Type B pancreatic cell (in vitro differentiated cells): ENCODE data around the gene CCR2. TPM values are rescaled to one million over a fixed set of nuclear protein-coding genes. Genes with fewer than 3 reads are reported as not detected.

Source experiments
- DNase-seq: peaks from one replicate; pipeline ENCODE4 v3.0.0; 2021; ENCODE audit warnings: mixed read lengths; ENCODE audit not compliant: unreplicated experiment; ENCODE audit errors: extremely low spot score
- H3K27ac Mint-ChIP-seq: 2 replicates; pipeline ENCODE4 v1.8.0; 2021; ENCODE audit warnings: mild to moderate bottlenecking, mixed read lengths
- H3K27me3 Mint-ChIP-seq: 2 replicates; pipeline ENCODE4 v1.8.0; 2021; ENCODE audit warnings: mixed read lengths
- H3K36me3 Mint-ChIP-seq: 2 replicates; pipeline ENCODE4 v1.8.0; 2021; ENCODE audit warnings: mixed read lengths
- H3K4me1 Mint-ChIP-seq: one replicate; pipeline ENCODE4 v1.8.0; 2021; ENCODE audit warnings: mixed read lengths; ENCODE audit not compliant: unreplicated experiment
- H3K4me3 Mint-ChIP-seq: 2 replicates; pipeline ENCODE4 v1.8.0; 2021; ENCODE audit warnings: mild to moderate bottlenecking, mixed read lengths
- H3K9me3 Mint-ChIP-seq: 2 replicates; pipeline ENCODE4 v1.8.0; 2021; ENCODE audit warnings: mixed read lengths
- CTCF ChIP-seq: fragments of 200-600 bp; sonication (generic); conservative IDR thresholded peaks from 2 replicates; pipeline ENCODE4 v1.5.0; 2021; ENCODE audit warnings: antibody characterized with exemption, mild to moderate bottlenecking
- total RNA-seq: library from RNA; stranded (reverse); gene quantifications from 2 replicates; pipeline ENCODE4 v1.2.1, GENCODE V29; 2021; ENCODE audit warnings: low replicate concordance

The CCR2 gene
- total RNA-seq, 1 donor from 2014 or later, result not detected

DNA sequence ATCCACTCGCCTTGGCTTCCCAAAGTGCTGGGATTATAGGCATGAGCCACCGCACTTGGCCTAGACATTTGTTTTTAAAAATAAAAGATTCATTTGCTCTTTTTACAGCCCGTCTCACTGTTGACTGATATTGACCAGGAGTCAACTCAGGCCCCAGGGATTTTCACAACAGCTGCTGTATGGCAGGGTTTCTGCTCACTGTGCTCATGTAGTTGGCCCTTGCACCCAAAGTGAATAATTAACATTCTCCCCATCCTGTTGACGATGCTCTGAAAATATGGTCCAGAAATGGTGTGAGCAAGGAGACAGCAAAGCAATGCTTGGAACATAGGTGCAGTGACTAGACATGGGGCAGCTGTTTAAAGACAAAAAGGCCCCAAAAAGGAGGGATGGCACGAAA, 13.9 kb downstream of the CCR2 start:
- H3K27me3 Mint-ChIP-seq, result peaks cover 27% of the 10 kb centered on the region
- no peak for DNase-seq
- no peak overlapping the region for H3K4me3 Mint-ChIP-seq
- peaks cover 6% of the 10 kb centered on the region for H3K4me1 Mint-ChIP-seq
- no peaks in the 10 kb centered on the region for H3K36me3 Mint-ChIP-seq
- no peak for TF ChIP-seq CTCF
- H3K9me3 Mint-ChIP-seq, result no peaks in the 10 kb centered on the region
- no peak overlapping the region for H3K27ac Mint-ChIP-seq

- H3K27ac Mint-ChIP-seq, result no peak overlapping the region
- no peak for DNase-seq
- peaks cover 35% of the 10 kb centered on the region for H3K27me3 Mint-ChIP-seq
- H3K4me1 Mint-ChIP-seq, result peaks cover 6% of the 10 kb centered on the region
- no peaks in the 10 kb centered on the region for H3K36me3 Mint-ChIP-seq
- no peaks in the 10 kb centered on the region for H3K9me3 Mint-ChIP-seq
- no peak overlapping the region for H3K4me3 Mint-ChIP-seq
- TF ChIP-seq CTCF, result peak; percentile 27
Observed at GRCh38 chr3:46368569-46368968, 14.7 kb downstream of the CCR2 start.

DNA sequence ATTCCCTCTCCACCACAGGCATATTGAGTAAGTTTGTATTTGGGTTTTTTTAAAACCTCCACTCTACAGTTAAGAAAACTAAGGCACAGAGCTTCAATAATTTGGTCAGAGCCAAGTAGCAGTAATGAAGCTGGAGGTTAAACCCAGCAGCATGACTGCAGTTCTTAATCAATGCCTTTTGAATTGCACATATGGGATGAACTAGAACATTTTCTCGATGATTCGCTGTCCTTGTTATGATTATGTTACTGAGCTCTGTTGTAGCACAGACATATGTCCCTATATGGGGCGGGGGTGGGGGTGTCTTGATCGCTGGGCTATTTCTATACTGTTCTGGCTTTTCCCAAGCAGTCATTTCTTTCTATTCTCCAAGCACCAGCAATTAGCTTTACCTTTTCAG, 15.2 kb downstream of the CCR2 start:
- no peak for DNase-seq

GRCh38 chr3:46369675-46370132, 15.8 kb downstream of the CCR2 start:
- Mint-ChIP-seq H3K4me1 (peaks cover 6% of the 10 kb centered on the region), H3K4me3 (no peak overlapping the region), H3K9me3 (no peaks in the 10 kb centered on the region), H3K27ac (no peak overlapping the region), H3K36me3 (no peaks in the 10 kb centered on the region), H3K27me3 (peaks cover 46% of the 10 kb centered on the region)
- TF ChIP-seq CTCF, result no peak
- DNase-seq, result no peak

More for the DNA sequence above, 15.2 kb downstream of the CCR2 start:
- no peak for TF ChIP-seq CTCF
- Mint-ChIP-seq H3K4me1 (peaks cover 6% of the 10 kb centered on the region), H3K27me3 (peaks cover 41% of the 10 kb centered on the region), H3K36me3 (no peaks in the 10 kb centered on the region), H3K4me3 (no peak overlapping the region), H3K9me3 (no peaks in the 10 kb centered on the region), H3K27ac (no peak overlapping the region)

GRCh38 chr3:46370839-46371518, 17.1 kb downstream of the CCR2 start, which contains the start of gene CCR5:
Gene CCR5 (plus strand): TSS chr3:46370946. CDS start chr3:46372903, 1,957 bp downstream.
- H3K9me3 Mint-ChIP-seq, result no peaks in the 10 kb centered on the region
- H3K27ac Mint-ChIP-seq, result no peak within 1 kb of the TSS
- no peak for TF ChIP-seq CTCF
- peaks cover 53% of the 10 kb centered on the region for H3K27me3 Mint-ChIP-seq
- H3K36me3 Mint-ChIP-seq, result no peaks in the 10 kb centered on the region
- no peak within 1 kb of the TSS for H3K4me3 Mint-ChIP-seq
- DNase-seq, result no peak
- H3K4me1 Mint-ChIP-seq, result peaks cover 6% of the 10 kb centered on the region
